NCI-H1436 treated with DMSO at 0.1 percent for 48 hours (cell line): ENCODE data around the gene UBE2O.

Experiments
- DNase-seq: peaks from one replicate; lab custom pipeline; 2025; lab: John Stamatoyannopoulos, UW

UBE2O gene

DNA sequence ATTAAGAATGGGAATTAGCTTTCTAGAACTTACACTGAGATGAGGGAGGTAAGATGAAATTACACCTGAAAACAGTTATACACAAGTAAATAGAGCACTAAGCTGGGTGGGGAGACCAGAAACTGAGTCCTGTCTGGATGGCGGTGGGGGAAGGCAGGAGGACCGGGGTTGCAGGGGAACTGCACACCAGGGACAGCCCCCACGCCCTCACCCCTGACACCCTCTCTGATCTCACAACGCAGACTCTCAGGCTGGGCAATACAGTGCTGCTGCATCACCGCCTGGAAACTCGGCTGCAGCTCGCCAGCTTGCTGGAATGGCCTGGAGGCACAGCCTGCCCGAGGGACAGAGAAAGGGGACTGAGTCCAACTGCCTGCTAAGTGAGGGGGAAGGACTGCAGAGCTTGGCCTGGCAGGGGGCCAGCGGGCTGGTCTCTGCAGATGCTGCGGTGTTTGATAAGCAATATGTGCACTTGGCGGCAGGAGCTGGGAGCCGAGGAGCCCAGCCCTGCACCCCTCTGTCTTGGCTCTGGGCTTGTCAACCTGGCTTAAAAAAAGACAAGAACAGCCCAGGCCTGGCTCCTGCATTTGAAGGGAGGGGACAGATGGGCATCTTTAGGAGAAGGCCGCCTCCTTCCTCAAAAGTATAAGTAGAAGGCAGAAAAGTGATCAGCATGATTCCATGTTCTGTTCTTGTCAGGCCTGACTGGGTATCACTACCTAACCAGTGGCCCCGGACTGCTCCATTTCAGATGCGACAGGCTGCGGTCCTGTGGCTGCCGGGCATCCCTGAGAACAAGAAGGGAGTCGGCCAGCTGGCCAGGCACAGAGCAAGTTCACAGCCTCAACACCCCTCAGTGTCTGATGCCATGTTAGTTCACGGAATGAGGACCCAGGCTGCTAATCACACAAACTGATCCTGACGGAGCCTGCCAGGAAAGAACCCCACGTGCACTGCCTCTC, 38.3 kb downstream of the UBE2O start:
- no peak for DNase-seq

DNA sequence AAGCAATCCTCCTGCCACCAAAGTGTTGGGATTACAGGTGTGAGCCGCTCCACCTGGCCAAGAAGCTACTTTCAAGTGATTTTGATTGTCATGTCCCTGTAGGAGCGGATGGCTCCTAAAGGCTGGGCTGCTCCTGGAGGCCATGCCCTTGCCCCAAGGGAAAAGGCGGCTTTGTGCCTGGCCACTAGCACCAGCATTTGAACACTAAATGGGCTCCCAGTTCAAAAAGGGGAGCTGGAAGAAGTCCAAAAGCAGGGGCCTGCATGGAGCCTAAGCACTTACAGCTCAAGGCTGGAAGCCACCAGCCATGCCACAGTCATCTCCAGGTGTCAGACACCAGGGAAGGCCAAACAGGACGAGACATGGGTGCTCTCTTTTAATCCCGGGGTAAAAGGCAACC, 41.7 kb downstream of the UBE2O start:
- DNase-seq, result no peak

DNA sequence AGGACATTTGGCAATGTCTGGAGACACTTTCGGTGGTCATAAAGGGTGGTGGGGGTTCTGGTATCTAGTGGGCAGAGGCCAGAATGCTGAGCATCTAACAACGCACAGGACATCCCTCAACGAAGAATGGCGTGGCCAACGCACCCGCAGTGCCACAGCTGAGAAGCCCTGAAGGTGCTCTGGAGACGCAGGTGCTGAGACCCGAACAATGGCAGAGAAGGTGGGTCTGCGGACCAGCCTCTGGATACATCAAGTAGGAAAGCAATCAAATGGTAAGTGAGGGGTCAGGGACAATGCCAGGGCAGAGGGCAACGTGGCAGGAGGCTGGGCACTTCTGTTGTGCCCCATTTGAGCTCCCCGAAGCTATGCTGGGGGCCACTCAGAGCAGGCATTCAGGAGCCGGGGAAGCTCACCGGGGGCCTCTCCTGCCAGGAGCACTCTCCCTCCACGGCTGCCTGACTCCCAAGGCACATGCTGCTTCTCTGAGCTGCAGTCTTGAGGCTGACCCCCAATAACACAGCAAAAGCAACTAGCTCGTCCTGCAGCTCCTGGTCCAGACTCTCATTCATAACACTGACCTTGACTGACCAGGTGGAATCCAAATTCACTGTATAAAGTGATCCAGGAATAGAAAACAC, 42.5 kb downstream of the UBE2O start:
- no peak for DNase-seq

DNA sequence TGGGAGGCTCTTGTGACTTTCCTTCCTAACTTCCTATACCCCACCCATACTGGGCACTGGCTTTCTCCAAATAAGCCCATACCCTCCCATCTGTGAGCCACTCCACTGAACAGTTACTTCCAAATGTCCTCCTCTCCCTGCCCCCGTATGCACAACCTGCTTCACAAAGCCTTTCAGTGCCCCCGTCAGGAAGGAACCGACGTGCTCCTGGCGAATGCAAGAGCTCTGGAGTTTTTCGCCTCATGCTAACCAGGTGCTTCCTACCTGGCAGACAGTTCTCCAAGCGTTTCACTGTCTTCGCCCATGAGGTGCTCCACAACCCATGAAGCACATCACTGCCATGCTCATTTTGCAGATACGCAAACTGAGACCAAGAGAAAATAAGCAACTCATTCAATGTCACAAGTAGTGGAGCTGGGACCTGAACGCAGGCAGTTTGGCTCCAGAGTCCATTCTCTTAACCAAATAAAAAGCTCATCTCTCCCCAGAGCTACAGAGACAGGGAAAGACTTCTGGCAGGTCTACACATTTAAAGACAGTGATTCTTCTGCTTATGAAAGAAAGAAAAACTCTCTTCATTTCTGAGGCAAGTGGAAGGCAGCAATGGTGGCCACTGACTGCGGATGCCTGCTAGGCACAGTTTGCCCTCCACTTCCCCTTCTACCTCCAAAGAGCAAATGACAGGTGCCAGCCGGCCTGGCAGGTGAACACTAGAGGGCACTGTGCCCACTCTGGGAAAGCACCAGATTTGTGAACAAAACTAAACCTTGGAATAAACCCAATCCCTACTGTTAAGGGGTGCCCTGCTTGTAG, 44.7 kb downstream of the UBE2O start:
- no peak for DNase-seq

DNA sequence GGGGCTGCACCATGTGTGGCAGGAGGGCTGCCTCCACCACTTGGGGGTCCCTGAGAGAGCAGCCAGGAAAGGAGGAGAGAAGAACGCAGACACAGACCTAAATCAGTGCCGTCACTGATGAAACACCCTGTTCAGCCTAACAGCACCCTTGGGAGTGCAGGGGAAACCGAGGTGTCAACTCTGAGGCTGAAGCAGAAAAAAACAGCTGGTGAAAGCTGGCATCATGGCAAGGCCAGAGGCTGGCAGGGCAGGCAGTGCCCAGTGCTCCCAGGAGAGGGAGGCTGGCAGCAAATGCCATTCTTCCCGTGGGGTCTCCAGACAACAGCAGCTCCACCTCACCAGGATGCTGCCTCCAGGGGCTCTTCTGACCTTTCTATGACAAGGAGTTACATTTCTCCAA, 45.4 kb downstream of the UBE2O start:
- no peak for DNase-seq

DNA sequence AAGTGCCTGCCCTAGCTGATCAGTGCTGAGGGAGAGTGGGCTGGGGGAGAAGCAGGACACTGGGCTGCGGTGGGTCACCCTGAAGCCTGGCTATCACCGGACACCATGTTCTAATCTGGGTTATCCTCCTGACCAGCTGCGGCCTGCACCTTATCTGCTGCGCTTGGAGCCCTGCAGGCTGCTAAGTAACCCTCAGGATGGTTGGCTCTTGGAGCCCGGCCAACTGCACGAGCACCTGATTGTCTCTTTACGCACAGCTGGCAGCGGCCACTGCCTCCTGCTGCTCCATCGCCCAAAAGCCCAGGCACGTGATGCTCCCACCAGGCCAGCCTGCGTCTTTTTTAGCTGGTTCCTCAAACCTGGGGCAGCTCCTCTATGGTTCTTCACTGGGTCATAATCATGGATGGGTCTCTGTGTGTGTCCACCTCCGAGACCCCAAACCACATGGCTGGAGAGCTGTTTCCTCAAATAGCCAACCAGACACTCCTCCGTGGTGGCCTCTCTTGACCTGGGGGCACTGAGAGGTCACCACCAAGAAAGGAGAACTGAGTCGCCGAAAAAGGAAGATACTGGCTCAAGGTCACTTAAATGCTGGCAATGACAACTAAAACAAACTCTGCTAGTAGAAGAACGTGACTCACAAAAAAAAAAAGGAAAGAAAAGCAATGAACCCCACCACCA, 46.8 kb downstream of the UBE2O start:
- DNase-seq, result no peak

DNA sequence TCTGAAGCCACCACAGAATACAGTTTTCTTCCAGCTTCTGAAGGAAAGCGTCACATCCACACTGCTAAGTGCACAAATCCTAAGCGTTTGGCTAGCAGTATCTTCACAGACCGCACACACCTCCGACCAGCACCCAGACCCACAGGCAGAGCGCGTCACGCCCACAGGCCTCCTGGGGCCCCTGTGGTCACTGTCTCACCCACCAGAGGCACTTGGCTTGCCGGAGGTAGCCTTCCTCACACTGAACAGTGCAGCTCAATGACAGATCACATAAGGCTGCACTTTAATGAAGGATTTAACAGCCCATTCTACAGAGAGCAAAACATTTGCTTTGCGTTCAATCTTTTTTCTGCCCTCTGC, 47.4 kb downstream of the UBE2O start:
- no peak for DNase-seq

DNA sequence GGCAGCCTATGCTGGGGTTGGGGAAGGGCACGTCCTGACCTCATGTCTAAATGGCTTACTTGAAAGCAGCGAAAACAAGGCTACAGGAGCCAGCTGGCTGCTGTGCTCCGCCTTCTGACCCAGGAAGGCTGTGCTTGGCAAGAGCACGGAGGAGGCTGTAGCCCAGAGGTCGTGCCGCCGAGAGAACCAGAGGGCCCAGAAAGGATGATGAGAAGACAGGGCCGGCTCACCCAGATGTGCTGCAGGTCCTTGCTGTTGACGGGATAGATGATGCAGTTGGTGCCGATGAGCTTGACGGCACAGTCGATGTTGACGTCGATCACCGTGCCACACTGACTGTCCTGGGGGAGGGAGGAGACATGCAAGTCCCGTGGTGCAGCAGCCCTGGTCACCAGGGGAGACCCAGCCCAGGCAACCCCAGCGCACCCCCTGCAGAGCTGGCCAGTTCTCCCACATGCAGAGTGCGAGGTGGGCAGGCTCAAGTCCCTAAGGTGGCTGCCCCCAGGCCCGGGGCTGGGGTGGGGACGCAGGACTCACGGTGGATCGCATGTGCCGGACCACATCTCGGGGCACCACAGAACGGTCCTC, 47.9 kb downstream of the UBE2O start:
- no peak for DNase-seq

DNA sequence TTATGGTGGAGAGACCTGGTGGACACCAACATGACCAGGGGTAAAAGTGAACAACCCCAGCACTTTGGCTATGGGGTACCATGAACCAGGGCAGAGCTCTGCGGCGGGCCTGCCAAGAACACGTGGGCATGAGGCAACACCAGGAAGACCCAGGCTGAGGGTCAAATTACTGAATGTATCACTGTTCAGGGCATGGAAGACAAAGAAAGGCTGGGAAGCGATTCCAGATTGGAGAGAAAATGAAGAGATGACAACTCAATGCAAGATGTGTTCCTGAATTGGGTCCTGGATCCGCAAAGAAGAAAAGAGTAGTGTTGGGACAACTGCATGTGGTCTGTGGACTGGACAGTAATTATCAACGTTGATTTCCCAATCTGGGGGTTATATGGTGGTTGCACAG, 48.7 kb downstream of the UBE2O start:
- no peak for DNase-seq

DNA sequence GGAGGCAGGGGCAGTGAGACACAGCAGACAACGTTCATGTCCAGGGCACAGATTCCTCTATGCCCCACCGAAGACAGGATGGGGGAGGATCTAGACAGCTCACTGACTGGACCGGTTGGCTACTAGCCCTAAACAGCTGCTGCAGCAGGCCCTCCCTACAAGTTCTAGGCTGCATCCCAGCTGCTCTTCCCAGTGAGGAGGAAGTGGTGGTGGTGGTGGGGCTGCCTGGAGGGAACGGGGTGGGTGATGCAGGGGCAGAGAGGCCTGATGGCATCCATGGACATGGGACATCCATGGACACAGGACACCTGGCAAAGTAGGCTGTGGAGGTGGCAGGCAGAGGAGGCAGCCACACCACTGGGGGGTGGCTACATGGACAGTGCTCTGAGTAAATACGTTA, 50.2 kb downstream of the UBE2O start:
- no peak for DNase-seq

DNA sequence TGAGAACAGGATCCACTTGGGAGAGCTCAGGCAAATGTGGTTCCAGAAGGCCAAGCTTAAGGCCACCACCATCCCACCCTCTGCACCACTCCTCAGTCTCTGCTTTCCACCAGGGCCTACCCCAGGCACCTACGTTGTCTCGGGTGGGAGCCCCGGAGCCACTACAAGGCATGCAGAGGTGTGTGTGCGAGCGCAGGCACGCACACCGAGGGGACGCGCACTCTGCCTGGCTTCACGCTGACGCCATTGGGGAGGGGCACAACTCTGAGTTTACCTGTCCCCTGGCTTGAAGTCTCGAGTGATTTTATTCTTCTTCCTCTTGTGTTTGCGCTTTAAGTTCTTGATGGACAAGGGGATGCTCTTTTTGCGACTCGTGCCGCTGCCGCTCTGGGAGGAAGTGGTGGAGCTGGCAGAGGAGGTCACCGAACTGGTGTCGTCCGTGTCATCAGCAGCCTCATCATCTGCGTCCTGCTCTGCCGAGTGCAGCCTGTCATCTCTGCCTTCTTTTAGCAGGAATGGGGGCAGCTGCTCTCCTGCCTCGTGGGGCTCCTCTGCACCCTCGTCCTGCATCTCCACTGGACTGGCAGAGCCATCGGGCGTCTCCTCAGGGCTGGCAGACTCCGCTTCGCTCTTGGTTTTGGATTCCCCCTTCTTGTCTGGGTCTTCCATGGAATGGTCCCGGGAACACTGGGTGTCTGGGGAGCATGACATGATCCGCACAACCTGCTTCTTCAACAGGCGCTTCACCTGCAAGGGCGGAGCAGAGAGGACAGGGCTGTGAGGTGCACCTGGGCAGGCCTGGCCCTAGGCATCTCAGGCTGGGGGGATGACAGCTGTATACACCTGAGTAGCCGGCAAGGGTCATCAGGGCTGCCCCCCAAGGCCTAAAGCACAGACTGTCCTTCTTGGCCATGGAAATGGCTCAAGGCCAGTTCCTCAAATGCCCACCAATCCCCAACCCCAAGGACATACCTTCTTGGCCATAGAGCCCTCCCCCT, 53.5 kb downstream of the UBE2O start:
- DNase-seq, result no peak

DNA sequence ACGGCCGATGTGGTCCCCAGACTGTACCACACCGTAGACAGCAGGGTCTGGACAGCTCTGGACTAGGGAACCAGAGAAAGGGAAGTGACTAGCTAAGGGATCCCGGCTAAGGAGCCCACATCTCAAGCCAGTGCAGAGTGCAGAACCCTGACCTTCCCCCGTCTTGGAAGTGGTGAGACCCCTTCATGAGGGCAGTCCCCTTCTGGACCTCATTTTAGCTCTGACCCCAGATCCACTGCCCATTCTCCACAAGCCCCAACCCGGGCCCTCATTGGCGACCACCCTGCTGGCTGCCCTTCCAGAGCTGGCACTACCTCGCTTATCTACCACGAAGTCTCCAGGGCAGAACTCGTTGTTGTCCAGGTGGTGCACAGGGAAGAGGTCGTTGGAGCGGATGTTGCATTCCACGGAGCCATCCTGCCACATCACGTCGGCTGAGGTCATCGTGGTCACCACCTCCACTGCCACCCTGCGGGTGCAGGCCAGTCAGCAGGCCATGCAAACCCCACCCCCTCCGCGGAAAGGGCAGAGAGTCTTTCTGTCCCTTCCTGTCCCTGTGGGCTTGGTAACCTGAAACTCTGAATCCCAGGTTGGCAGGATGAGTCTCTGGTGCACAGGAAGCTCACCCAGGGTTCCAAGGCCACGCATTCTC, 54.3 kb downstream of the UBE2O start:
- DNase-seq, result no peak

DNA sequence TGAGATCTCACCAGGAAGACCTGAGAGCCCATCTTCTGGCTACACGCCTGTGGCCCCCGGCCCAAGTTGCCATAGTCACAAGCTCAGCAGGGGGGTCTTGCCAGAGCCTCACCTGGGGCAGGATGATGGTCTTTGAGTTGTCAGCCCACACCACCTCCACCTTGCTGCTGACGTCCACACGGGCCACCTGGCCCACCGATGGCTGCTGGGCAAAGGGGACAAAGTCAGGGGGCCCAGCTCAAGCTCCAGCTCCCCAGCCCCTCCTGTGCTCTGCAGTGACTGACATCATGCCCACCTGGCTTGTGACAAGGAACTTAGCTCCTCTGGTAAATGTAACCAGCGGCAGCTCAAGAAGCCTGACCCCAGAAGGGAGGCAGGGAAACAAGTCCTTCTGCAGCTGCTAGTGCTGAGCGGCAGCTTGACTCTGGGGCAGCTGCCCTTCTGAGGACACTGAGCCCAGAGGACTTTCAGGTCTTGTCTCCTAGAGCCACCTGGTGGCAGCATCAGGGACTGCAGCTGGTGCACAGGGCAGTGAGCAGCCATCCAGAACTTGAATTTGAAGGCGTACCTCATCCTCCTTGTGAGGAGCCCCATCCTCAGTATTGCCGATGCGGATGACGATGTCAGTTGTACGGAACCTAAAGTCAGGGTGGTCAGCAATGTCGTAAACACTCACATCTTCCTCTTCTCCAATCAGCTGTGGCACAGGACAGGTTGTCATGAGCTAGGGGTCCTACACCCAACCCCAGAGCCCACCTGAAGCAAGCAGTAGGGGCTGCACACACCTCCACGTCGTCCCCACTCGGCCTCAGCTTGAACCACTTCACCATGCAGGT, 55.0 kb downstream of the UBE2O start:
- DNase-seq, result no peak

DNA sequence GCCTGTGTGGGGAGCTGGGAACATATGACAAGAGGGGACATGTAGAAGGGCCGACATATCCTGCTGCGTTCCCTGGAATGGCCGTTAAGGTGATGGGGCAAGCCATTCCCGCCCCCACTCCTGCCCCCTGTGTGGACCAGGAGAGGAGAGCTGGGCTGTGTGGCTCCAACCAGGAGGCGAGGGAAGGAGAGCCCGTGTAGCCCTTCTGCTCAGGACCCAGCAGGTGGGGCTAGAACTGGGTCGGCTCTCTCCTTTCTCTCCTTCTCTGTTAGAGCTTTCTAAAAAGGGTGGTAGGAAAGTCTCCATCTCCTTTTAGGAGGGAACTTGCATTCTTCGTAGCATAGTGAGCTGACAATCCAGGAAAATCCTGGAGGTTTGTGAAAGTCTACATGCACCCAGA, 55.8 kb downstream of the UBE2O start:
- DNase-seq, result no peak

DNA sequence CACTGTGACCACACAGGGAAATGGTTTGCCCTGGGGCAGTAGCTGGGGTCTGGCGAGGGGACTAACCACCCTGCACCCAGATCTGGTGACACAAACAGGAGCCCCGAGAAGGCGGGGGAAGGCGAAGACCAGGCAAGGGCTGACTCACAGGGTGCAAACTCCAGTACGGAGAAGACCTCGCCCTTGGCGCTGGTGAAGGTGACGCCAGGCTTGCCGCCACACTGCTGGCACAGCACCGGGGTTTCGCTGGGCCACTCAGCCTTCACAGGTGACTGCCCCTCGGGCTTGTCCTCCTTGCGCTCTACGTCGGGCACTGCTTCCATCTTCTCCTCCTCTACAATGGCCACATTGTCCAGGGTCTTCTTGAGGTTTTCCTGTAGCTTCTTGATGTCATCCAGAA, 57.0 kb downstream of the UBE2O start:
- no peak for DNase-seq

DNA sequence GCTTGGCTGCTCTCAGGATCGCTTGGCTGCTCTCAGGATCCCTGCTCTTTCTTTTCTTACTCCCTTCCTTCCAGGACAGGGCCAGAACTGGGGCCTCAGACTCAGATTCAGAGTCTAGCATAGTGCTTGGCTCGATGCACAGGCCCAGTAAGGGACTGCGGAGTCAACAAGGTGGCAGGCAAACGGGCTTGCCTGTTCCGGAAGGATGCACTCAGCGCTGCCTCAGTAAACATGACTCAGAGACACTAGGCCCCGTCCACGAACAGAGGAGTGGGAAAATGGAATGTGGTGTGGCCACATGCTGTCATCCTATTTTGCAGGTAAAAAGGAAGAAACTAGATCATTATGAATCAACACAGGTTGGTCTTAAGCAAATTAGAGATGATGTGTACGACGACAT, 58.8 kb downstream of the UBE2O start:
- DNase-seq, result no peak

DNA sequence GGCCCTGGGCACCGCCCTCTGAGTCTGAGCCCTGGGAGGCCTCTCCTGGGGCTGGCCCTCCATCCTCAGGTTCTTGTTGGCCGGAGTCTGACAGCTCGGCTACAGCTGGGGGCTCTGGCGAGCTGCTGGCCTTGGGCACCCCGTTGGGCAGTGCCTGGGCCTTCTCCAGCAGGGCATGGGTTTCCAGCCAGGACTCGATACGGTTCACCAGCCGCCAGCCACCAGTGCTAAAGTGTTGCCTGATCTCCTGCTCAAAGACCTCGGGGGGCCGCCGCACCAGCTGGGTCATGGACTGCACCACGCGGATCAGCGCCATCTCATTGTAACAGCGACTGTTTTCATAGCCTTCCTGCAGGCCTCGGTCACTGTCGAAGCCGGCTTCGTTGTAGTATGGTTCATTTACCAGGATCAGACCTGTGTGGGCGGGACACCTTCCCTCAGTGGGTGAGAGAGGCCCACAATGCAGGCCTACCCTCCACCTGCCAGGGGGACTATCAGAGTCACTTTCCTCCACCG, 61.7 kb downstream of the UBE2O start:
- no peak for DNase-seq

DNA sequence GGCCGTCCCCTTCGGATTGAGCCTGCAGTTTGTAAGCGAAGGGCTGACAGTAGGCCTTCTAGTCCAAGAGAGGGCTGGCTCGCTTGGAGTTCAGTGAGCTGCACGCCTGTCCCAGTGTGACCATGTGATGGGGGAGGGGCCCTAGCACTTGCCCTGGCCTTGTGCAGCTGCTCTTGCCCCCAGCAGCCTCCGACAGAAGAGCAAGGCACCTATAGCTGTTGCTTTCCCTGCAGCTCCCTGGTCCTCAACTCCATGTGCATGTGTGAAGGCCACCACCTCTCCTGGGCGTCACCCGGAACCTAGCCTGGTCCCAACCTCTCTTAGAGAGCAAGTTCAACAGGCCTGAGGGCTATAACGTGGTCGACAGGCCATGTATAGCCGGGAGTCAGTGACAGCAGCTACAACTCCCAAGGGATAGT, 62.9 kb downstream of the UBE2O start:
- DNase-seq, result no peak
